GM21515 (cell line): ENCODE data around the gene SLC41A3.
A peak's percentile ranks its signal among the peaks of the same experiment; 100 is the strongest.
"Not testable (repeated sequence)": the region's sequence is repeated elsewhere in the genome, so short reads cannot be mapped to it uniquely, and the experiment has no call there.

Source experiments
- ATAC-seq: cut with Tn5 transposase; IDR thresholded peaks from one replicate; pipeline ENCODE4 v1.9.1; 2021; ENCODE audit not compliant: unreplicated experiment

Gene SLC41A3

DNA sequence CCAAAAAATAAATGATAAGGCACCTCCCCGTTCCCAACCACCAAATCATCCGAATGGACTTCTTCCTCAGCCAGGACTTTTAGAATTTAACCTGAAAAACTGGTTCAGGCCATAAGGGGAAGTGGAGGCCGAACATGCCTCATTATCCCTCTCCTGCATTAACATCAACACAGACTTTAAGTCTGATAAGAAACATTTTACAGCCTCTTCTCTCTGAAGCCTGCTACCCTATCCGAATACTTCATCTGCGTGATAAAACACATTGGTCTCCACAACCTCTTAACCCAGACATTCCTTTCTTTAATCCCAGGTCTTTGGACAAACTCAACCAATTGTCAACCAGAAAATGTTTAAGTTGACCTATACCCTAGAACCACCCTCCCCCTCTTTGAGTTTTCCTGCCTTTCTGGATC is 850 bp upstream of the SLC41A3 start:
- no peak for ATAC-seq

DNA sequence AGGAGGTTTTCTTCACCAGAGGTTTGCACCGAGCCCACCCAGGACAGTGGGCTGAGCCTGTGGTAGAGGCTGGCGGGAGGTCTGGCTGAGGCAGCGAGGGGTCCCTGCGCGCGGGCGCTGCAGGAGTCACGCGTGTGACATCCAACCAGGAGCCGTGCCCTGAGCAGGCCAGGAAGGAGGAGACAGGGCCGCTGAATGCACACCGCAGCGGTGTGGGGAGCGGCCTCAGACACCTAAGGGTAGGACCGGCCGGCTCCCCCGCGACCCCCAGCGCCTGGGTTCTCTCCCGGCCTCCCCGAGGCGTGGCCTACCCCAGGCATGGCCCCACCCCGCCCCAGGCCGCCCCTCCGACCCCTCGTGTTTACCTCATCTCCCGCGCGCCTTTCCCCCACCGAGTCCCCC is 412 bp downstream of the SLC41A3 start:
- peak; percentile 48 for ATAC-seq

DNA sequence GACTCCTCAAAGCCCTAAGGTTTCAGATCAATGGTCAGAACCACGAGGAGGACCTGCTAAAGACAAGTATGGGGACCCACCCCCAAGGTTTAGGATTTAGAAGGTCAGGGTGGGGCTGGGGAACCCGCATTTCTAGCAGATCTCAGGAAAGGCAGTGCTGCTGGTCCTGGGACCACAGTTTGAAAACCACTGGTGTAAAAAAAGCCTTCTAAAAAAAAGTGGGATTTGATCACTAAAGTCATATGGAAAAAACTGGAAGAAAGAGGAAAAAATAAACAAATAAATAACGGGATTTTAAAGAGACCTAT is 832 bp downstream of the SLC41A3 start:
- no peak for ATAC-seq

DNA sequence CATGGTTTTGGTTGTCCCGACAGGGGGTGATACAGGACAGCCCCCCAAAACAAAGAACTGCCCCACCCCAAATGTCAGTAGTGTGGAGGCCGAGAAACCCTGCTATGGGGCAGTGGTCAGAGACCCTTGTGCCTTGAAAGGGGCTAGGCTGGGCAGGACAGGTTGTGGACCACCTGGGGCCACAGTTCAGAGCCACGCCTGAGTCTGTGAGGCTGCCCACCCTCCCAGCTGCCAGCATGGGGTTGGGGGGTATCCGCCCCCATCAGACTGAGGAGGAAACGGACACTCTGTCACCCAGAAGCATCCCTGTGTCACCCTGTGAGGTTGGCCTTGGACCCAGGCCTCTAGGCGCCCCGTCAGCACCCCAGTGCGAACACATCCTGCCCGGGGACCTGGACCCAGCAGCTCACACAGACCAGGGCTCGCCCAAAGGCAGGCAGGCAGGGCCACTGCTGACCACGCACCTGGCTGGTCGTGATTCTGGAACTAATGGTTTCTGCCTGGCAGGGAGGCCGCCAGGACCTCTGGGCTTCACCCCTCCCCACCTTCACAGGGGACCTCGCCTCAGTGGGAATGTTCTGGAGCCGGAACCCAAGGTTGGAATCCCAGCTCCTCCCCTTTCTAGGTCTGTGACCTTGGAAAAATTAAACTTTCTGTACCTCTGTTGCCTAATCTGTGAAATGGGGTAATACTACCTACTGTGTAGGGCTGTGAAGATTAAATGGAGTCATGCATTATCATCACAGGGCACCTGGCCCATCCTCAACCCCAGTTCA is 1.4 kb downstream of the SLC41A3 start:
- no peak for ATAC-seq

DNA sequence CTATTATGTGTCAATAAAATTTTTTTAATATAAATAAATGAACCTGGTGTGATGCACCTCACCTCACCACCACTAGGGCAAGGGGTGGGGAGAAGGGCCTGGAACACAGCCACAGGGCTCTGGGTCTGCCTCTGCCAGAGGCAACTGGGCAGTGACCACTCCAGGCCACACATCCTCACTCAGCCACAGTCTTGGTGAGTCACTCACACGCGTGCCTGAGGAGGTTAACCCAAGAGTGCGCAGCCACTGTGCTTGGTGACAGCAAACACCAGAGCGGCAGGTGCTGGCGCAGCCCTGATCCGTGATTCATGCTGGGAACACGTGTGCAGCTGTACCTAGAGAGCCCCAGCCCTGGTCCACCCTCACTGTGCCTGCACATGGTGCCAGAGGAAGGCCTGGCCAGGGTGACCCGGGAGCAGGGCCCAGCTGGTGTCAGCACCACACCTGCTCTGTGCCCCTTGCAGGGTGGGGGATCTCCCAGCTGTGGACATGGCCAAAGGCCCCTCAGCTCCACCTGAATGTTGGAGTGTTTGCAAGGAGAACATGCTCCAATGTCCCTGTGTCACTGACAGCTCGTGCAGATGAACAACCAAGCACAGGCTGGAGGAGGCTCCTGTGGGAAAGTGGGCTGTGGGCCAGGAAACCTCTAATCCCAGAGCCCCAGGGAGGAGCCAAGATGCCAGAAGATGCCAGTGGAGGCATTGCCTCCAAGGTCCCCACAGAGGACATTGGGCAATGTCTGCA is 2.1 kb downstream of the SLC41A3 start:
- no peak for ATAC-seq

DNA sequence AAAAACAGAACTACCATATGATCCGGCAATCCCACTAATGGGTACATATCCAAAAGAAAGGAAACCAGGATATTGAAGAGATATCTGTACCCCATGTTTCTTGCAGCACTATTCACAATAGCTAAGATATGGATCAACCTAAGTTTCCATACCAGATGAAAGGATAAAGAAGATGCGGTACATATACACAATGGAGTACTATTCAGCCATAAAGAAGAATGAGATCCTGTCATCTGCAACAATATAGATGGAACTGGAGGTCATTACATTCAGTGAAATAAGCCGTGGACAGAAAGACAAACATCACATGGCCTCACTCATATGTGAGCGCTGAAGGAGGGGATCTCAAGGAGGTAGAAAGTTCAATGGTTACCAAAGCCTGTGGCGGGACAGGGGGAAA is 3.0 kb downstream of the SLC41A3 start:
- ATAC-seq, result no peak

DNA sequence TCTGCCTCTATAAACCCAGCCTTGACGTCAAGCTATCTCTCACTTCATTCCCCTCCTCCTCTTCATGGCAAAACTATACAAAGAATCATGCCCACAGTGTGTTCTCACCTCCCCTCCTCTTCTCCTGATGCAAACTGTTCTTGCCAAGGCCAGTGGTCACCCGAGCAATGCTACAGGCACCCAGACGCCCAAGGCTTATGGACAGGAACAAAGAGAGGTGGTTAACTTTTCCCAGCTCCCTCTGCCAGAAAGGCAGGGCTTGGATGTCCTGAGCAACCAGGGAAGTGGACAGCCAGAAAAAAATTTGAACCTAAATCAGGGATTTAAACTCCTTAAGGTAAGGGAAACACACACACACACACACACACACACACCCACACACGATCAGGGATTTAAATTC is 5.1 kb downstream of the SLC41A3 start:
- no peak for ATAC-seq

DNA sequence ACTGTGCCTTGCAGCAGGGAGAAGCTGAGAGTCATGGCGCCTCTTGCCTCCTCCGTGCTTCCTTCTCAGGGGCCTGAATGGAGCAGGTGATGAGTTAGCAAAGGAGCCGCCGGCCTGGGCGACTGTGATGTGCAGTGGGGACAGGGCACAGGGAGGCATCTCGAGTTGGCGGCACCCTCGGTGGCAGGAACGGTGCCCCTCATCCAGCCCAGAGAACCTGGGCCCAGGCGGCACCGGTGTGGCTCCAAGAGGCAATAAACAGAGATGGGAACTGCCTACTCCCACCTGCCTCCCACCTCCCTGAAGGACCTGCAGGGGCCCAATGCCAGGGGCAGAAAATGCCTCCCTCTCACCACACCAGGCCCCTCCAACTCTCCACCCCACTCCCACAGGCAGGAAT is 6.2 kb downstream of the SLC41A3 start:
- no peak for ATAC-seq

DNA sequence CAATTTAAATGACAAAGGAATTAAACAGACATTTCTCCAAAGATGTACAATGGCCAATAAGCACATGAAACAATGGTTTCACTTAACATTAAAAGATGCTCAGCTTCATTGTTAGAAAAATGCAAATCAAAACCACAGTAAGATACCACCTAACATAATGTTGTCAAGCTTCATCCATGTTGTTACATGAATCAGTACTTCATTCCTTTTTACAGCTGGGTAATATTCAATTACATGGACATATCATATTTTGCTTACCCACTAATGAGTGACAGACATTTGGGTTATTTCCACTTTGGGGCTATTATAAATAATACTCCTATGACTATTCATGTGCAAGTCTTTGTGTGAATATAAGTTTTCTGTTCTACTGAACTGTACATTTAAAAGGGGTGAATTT is 7.8 kb downstream of the SLC41A3 start:
- no peak for ATAC-seq

DNA sequence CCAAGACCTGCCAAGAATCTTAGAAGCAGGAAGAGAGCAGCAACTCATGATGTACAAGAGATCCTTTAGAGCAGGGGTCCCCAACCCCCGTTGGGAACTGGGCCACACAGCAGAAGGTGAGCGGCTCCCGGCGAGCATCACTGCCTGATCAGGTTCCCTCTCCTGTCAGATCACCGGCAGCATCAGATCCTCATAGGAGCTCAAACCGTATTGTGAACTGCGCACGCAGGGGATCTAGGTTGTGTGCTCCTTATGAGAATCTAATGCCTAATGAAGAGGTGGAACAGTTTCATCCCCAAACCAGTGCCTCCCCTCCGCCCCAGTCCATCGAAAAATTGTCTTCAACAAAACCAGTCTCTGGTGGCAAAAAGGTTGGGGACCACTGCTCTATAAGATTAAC is 13.8 kb downstream of the SLC41A3 start:
- ATAC-seq, result no peak

DNA sequence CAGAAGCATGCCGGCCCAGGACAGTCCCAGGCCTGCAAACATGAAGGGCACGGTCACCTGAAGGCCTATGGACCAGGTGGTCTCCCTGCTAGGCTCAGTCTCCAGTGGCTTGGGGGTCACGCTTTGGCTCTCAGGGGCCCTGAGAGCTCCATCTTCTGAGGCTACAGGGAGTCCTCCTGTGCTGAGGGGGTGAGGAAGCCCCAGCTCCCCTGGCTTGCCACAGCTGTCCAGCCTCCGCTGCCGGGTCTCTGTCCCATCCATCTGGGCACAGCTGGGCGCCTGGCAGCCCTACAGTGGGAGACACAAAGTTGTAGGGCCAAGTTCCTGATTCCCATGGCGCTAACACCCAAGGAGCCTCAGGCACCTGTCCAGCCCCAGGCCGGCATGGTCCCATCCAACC is 16.0 kb downstream of the SLC41A3 start:
- ATAC-seq, result no peak

DNA sequence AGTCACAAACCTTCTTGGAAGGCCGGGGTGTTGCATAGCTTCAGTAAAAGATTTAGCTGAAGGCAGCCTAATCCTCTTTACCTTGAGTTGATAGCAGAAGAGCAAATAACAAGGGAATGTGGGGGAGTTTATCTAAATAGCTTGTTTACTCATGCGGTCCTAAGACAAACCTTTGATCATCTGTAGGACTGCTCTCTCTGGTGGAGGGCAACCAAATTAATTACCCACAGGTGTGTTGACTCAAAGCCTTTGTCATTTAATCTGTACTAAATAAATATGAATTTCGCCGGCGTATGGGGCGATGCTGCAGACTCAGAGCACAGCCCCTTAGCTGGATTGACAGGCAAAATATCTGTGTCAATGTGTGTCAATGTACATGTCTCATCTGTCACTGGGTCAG is 17.2 kb downstream of the SLC41A3 start:
- not testable (repeated sequence) for ATAC-seq

DNA sequence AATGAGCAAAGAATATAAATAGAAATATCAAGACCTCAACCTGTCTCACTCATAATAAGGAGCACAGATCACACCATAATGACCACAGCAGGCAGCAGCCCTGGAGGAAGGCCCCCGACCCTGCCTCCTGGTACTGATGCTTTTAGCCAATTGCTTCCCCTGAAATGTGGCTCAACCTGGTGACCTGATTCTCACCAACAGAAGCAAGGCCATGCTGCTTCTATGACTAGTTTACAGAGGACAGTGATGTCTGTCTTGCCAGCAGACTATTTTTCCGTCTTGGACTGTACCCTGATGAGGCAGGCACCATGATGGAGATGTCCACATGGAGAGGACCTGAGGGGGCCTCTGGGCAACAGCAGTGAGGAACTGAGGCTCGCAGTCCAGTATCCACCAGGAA is 18.0 kb downstream of the SLC41A3 start:
- ATAC-seq, result no peak

DNA sequence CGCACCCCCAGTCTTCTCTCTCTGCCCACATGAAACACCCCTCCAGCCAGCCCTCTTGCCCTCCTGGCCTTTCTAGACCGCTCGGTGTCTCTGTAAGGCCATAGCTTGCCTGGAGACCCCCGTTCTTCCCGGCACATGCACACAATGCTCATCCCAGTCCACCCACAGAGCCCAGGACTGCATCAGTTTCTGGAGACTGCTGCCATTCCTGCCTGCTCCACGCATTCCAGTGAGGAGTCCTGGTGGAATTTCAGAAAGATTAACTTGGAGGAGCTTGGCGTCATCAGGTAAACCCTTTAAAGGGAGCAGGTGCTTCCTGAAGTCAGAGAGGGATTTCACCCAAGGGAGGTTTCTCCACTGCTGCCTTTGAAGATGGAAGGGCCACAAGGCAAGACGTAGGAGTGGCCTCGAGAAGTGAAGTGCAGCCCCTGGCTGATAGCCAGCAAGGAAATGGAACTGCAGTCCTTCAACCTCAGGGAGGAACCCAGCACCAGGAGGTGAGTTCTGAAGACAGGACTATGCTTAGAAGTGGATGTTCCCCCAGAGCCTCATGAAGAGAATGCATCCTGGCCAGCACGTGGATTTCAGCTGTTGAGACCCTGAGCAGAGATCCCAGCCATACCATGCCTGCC is 19.2 kb downstream of the SLC41A3 start:
- ATAC-seq, result no peak

DNA sequence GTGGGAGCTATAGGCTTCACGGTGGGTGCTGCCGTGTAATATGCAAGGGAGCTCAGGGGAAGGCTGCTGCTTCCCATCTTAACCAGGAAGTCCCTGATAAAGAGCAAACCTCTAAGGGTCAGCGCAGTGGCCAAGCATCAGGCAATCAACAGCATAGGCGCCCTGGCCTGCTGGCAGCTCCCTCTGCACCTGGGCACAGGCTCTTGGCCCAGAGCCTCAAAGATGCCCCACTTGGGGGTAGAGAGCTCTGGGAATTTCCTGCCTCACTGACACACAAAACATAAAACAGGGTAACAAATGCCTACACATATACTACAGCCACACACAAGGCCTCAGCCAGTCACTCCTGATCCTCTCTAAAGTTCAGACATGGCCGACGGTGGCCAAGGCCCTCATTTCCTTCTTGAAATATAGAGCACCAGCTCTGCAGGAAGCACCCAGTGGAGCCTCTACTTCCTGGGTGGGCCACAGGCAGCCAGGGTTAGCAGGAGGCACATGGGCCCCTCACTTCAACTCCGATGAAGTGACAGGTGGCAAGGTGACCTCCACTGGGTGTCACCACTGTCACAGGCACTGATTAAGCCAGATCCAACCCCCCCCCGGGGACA is 20.5 kb downstream of the SLC41A3 start:
- no peak for ATAC-seq

DNA sequence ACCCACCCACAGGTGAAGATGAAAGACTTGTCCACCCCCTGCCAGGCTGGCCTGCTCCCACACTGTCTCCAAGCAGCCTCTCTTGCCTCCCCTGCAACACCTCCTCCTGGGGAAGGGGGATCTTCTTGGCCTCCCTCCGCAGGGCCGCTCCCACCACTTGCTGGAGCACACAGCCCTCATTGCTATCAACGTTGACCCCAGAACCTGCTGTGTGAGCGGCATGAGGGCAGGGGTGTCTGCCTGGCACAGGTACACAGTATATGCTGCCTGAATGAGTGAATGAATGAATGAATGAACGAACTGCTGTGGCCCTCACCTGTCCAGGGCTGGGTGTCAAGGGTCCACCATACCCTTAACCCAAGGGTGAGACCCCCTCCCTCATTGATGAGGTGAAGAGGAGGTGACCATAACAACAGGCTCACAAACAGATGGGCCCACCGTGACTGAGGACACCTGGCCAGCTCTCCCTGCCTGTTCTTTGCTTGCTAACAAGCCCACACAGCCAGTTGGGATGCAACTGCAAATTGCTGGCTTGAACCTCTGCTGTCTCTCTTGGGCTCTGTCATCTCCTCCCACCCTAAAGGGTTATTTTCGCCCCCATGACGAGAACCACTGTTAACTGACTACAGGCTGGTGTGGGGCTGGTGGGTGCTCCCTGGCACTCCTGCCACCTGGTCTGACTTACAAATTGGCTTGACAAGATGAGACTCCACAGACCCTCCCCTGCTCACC is 22.5 kb downstream of the SLC41A3 start:
- ATAC-seq, result no peak

DNA sequence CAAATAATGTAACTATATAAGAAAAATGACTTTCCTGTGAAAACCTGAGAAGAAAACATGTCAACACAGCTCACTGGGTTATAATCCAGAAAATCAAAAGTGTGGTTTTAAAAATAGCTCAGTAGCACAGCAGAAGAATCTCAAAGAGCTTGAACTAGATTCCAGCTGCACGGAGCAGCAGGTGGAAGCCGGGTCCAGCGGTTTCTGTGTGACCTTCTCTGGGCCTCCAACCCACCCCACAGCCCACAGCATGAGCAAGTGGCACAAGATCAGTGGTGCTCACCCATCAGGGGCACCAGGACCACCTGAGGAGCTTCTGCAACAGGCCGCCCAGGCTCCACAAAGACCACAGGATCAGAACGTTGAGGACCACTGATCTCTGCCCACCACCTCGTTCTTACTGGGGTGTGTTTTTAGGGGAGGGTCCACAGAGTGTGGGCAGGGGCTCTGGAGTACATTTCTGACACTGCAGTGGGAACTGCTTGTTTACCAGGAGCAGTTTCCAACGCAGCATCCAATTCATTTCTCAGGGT is 23.2 kb downstream of the SLC41A3 start:
- no peak for ATAC-seq

DNA sequence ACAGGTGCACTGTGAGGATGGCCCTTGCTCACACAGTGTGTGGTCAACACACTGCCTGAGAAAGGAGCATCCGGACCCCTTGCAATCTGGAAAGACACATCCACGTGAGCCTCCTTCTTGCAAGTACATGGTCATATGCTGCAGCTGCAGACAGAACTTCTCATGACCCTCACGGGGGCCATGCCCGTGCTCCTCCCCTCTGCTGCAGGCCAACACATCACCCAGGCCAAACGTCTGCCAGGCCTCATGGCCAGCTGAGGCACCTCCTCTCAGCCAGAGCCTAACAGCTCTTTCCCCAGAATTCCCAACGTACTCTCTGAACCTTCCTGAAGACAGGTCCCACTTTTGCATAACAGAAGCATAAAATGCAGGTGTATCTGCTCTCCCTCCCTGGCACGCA is 25.3 kb downstream of the SLC41A3 start:
- no peak for ATAC-seq

DNA sequence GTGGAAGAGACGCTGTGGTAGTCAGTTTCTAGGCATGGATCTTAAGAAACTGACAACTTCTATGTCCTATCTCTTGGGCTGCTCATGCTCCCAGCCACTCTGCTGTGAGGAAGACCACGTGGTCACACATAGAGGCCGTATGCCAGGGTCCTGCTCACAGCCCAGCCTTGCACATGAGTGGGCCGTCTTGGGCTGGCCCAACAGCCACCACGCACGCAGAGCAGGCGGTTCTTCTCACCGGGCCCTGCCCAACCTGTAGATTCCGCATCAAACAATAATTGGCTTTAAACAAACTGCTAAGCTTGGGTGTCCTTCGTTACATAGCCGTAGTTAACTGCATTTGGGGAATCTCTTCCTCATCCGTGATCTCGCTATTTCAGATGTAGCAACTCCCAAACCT is 26.0 kb downstream of the SLC41A3 start:
- no peak for ATAC-seq

DNA sequence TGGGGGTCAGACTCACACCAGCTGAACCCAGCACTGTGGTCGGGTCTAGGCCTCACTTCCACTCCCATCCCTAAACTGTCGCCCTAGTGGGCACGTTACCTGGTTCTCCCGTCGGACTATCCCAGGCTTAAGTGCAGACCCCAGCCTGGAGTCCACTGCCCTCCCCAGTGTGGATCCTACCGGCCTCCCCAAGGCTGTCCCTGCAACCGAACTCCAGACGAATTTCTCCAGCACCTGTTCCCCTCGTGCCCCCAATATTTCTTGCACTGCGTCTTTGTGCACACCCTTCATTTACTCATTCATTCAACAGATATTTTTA is 26.5 kb downstream of the SLC41A3 start:
- no peak for ATAC-seq
